Endothelial cell of umbilical vein (primary cell): ENCODE measurements around the gene MRPL42. TPM values are rescaled to one million over a fixed set of nuclear protein-coding genes. Genes with fewer than 3 reads are reported as not detected.

Source experiments
- BruUV-seq: library from RNA; stranded (reverse); fragments of 400-500 nt; replicated peaks from 2 replicates; lab custom pipeline; 2021; lab: Mats Ljungman, UMichigan
- CTCF ChIA-PET: fragments of 300-600, 350-600 bp; sonication (Branson Sonifier 250); formaldehyde crosslinking; loops from one replicate; lab custom pipeline; 2021; ENCODE audit warnings: antibody characterized with exemption, inconsistent platforms; lab: Charles Lee
- POLR2A ChIA-PET: fragments of 300-600, 350-600 bp; sonication (Branson Sonifier 250); formaldehyde crosslinking; loops from one replicate; lab custom pipeline; 2021; ENCODE audit warnings: antibody characterized with exemption, inconsistent platforms; lab: Charles Lee
- DNase-seq: peaks from one replicate; pipeline ENCODE4 v3.0.0-alpha.2; 2011; ENCODE audit warnings: low read depth, low spot score
- FAIRE-seq: peaks from 2 replicates; lab custom pipeline; 2011; peaks lifted over from hg19 to GRCh38; lab: Jason Lieb, UNC
- H2AFZ ChIP-seq: 2 replicates; pipeline ENCODE4 v1.6.0; 2012; ENCODE audit warnings: low read depth, low read length, control low read depth, inconsistent platforms
- H3K27ac ChIP-seq: 2 replicates; pipeline ENCODE4 v1.5.1; 2011; ENCODE audit warnings: low read depth, mild to moderate bottlenecking, control low read depth, low read length, moderate library complexity; ENCODE audit not compliant: insufficient read depth
- H3K27me3 ChIP-seq, 2 experiments: 2 replicates each; pipeline versions ENCODE4 v1.6.0 to v1.6.1; 2011; ENCODE audit warnings: low read length in 2 of 2, mixed read lengths in 1 of 2; ENCODE audit not compliant: control insufficient read depth in 2 of 2, insufficient read depth in 2 of 2
- H3K36me3 ChIP-seq, 2 experiments: 2 replicates in 1 of 2; 3 replicates in 1 of 2; pipeline ENCODE4 v1.5.1; 2011; ENCODE audit warnings: low read length in 2 of 2, mild to moderate bottlenecking in 1 of 2, moderate library complexity in 1 of 2; ENCODE audit not compliant: control insufficient read depth in 2 of 2, insufficient read depth in 2 of 2; ENCODE audit errors: extremely low read depth in 1 of 2
- H3K4me1 ChIP-seq: 3 replicates; pipeline ENCODE4 v1.5.1; 2011; ENCODE audit warnings: mild to moderate bottlenecking, low read length; ENCODE audit not compliant: control insufficient read depth, insufficient read depth; ENCODE audit errors: extremely low read depth
- H3K4me2 ChIP-seq: 2 replicates; pipeline ENCODE4 v1.6.1; 2011; ENCODE audit warnings: low read length, control low read depth, mixed read lengths; ENCODE audit not compliant: insufficient read depth
- H3K4me3 ChIP-seq, 3 experiments: fragments of 200-600 bp in 1 of 3; sonication (generic), shearing (Covaris generic) in 1 of 3; replicated peaks in 1 of 3; 2 replicates each; pipeline ENCODE4 v1.5.1; 2011 to 2016; ENCODE audit warnings: control low read depth in 3 of 3, low read length in 3 of 3, mild to moderate bottlenecking in 2 of 3, inconsistent platforms in 1 of 3, low read depth in 1 of 3, moderate library complexity in 1 of 3; ENCODE audit not compliant: insufficient read depth in 1 of 3
- H3K79me2 ChIP-seq: 2 replicates; pipeline ENCODE4 v1.6.0; 2012; ENCODE audit warnings: low read length, inconsistent platforms; ENCODE audit not compliant: control insufficient read depth, insufficient read depth
- H3K9ac ChIP-seq: replicated peaks from 2 replicates; pipeline ENCODE3; 2011; ENCODE audit warnings: low read length, control low read depth; ENCODE audit not compliant: insufficient read depth; ENCODE audit errors: extremely low read depth
- H3K9me1 ChIP-seq: replicated peaks from 3 replicates; pipeline ENCODE4 v1.6.0; 2011; ENCODE audit warnings: mild to moderate bottlenecking, low read length; ENCODE audit not compliant: control insufficient read depth, insufficient read depth; ENCODE audit errors: extremely low read depth
- H3K9me3 ChIP-seq: replicated peaks from 2 replicates; pipeline ENCODE4 v1.5.1; 2012; ENCODE audit warnings: low read length, inconsistent platforms; ENCODE audit not compliant: control insufficient read depth, insufficient read depth
- H4K20me1 ChIP-seq: replicated peaks from 2 replicates; pipeline ENCODE3; 2011; ENCODE audit warnings: mild to moderate bottlenecking, low read length; ENCODE audit not compliant: control insufficient read depth, insufficient read depth; ENCODE audit errors: extremely low read depth
- CTCF ChIP-seq, 2 donors: IDR thresholded peaks; 1 replicate in 1 of 2; 2 replicates in 1 of 2; pipeline ENCODE4 v1.5.1; 2011; ENCODE audit warnings: low read length in 2 of 2, mild to moderate bottlenecking in 2 of 2, moderate library complexity in 2 of 2, control low read depth in 1 of 2, inconsistent platforms in 1 of 2, low read depth in 1 of 2; ENCODE audit not compliant: insufficient read depth in 1 of 2; ENCODE audit errors: extremely low read depth in 1 of 2
- EZH2 ChIP-seq: IDR thresholded peaks from 2 replicates; pipeline ENCODE4 v1.6.1; 2012; ENCODE audit warnings: borderline replicate concordance, low read depth, mild to moderate bottlenecking, moderate library complexity, low read length, inconsistent platforms; ENCODE audit not compliant: severe bottlenecking
- FOS ChIP-seq: IDR thresholded peaks from 2 replicates; pipeline ENCODE4 v1.6.1; 2011; ENCODE audit warnings: mild to moderate bottlenecking, low read length, moderate library complexity, borderline replicate concordance; ENCODE audit not compliant: insufficient read depth
- GATA2 ChIP-seq: IDR thresholded peaks from 2 replicates; pipeline ENCODE4 v1.7.0; 2011; ENCODE audit warnings: low read depth, mild to moderate bottlenecking, moderate library complexity, mixed read lengths, low read length; ENCODE audit not compliant: insufficient read length, insufficient read depth
- JUN ChIP-seq: IDR thresholded peaks from 2 replicates; pipeline ENCODE4 v1.6.1; 2011; ENCODE audit warnings: borderline replicate concordance, low read depth; ENCODE audit not compliant: insufficient read length, insufficient read depth
- MAX ChIP-seq: IDR thresholded peaks from 2 replicates; pipeline ENCODE4 v1.6.1; 2011; ENCODE audit not compliant: insufficient read depth, insufficient read length
- MYC ChIP-seq: IDR thresholded peaks from one replicate; pipeline ENCODE4 v1.6.1; 2011; ENCODE audit warnings: mild to moderate bottlenecking, low read depth, low read length
- POLR2A ChIP-seq: IDR thresholded peaks from 2 replicates; pipeline ENCODE4 v1.6.1; 2012; ENCODE audit warnings: low read depth, mild to moderate bottlenecking, control low read depth, low read length
- POLR2AphosphoS5 ChIP-seq: IDR thresholded peaks from 2 replicates; pipeline ENCODE4 v1.6.1; 2012; ENCODE audit warnings: low read depth, mild to moderate bottlenecking, control low read depth, low read length, moderate library complexity; ENCODE audit not compliant: insufficient read depth
- dilution Hi-C: fragments of 300-500 bp; cut with MboI; formaldehyde crosslinking; loops from one replicate; pipeline ENCODE4 v1.15.0; 2019; ENCODE audit warnings: low sequenced_read_pairs; ENCODE audit not compliant: extremely low pct_ligation_motif_present
- intact Hi-C: fragments of 100-400 bp; cut with micrococcal nuclease; formaldehyde crosslinking; loops from one replicate; pipeline ENCODE4 v1.10.0; 2022
- polyA plus RNA-seq, 4 experiments: library from polyadenylated mRNA; depleted of rRNA in 3 of 4; stranded (reverse) in 3 of 4; unstranded in 1 of 4; fragments of >200 nt; gene quantifications; 2 replicates each; pipeline versions ENCODE4 v1.2.1 to v1.2.3, GENCODE V29; 2011 to 2012; ENCODE audit warnings: missing spikeins in 1 of 4
- total RNA-seq: library from RNA; stranded (reverse); gene quantifications from 2 replicates; pipeline ENCODE4 v1.2.3, GENCODE V29; 2021

Gene MRPL42
- total and polyA plus RNA-seq, 2 donors (not counting 3 experiments of a cell fraction or from before 2014, with no cell fraction given) = 38.5 to 61.2 TPM

- no peaks in the 10 kb centered on the region for H3K36me3 ChIP-seq
- peak overlapping the region; percentile 95 for H3K4me2 ChIP-seq
- H3K9me3 ChIP-seq = no peaks in the 10 kb centered on the region
- no peaks in the 10 kb centered on the region for H4K20me1 ChIP-seq
- peaks cover 9% of the 10 kb centered on the region for H3K4me1 ChIP-seq
- dilution Hi-C loops (no loop called here), intact Hi-C loops (no loop called here)
- POLR2A ChIA-PET = interaction anchor here (0.6 to 1.0 kb wide), 3 partner anchors 9 to 722 kb away, joined by 3 to 4 read pairs (median 3); no protein-coding TSS in a partner anchor
- FAIRE-seq (no peak), DNase-seq (no peak)
- peak overlapping the region; percentile 90 for H2AFZ ChIP-seq
- H3K27me3 ChIP-seq = no peaks in the 10 kb centered on the region
- H3K79me2 ChIP-seq = peaks cover 46% of the 10 kb centered on the region
- no TSS peak for BruUV-seq
- peak overlapping the region; percentile 87 to 95 (median 88) for H3K4me3 ChIP-seq
- no peak for TF ChIP-seq POLR2AphosphoS5
- no peak for TF ChIP-seq CTCF (IDR thresholded peaks at IDR 0.05; ENCODE audit: extremely low read depth in 1 of 2, insufficient read depth in 1 of 2, low read depth in 1 of 2, low read length in 2 of 2)
- no peak for TF ChIP-seq MAX
- TF ChIP-seq POLR2A = no peak
- no peak for TF ChIP-seq FOS
- no peak for TF ChIP-seq GATA2
- TF ChIP-seq JUN = no peak
- TF ChIP-seq MYC = no peak
- no peak for TF ChIP-seq EZH2
- CTCF ChIA-PET = interaction anchor here (0.6 to 2.1 kb wide), 11 partner anchors 11 to 634 kb away, joined by 3 to 12 read pairs (median 5); partner anchors contain the start of gene UBE2N
- peak overlapping the region; percentile 96 for H3K9ac ChIP-seq
- H3K27ac ChIP-seq = peak overlapping the region; percentile 86
- H3K9me1 ChIP-seq = no peaks in the 10 kb centered on the region
These were observed 676 bp downstream of the MRPL42 start for GRCh38 chr12:93468008-93468371.
